ENCODE measurements around the gene AGFG2.

DNA sequence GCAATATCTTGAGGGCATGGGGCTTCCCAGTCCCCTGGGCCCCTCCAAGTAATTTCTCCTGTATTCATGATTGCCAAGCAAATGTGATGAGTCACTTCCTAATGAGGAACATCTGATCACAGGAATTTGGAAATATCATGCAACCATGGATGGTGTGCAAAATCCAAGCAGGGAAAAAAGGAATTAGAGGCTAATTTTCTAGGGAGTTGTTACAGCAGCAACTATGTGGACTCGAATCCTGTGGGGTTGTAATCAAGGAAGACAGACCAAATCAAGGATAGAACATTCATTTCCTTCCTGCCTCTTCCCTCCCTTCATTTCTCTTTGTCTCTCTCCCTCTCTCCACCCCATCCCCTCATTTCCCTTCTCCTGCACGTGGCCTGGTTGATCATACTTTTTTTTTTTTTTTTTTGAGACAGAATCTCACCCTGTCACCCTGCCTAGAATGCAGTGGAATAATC is 23.9 kb upstream of the AGFG2 start:
- no peak for TF ChIP-seq GATA2 (IDR thresholded peaks at IDR 0.05; ENCODE audit: low read depth, low read length)
- TF ChIP-seq GATA3 (IDR thresholded peaks at IDR 0.05; ENCODE audit: low read depth, low read length): no peak

All from SH-SY5Y (cell line).